ENCODE data around the gene PLEKHM2. TPM values are rescaled to one million over a fixed set of nuclear protein-coding genes. Genes with fewer than 3 reads are reported as not detected.
A peak's percentile ranks its signal among the peaks of the same experiment; 100 is the strongest.

PLEKHM2 gene
- total and polyA plus RNA-seq, 3 experiments from 2014 or later, result 8.3 to 56.3 (median 55.8) TPM

GRCh38 chr1:15723631-15724246, 39.6 kb downstream of the PLEKHM2 start:
- H3K36me3 Mint-ChIP-seq, result peaks cover 0 to 80% (median 12%) of the 10 kb centered on the region in 3 donors
- Histone ChIP-seq H3K4me1 (ENCODE audit: insufficient read depth, low read length) (no peaks in the 10 kb centered on the region), H3K27ac (ENCODE audit: low read depth, low read length) (no peak overlapping the region), H3K4me3 (ENCODE audit: low read length) (no peak overlapping the region), H3K36me3 (ENCODE audit: insufficient read depth, low read length) (peaks cover 38% of the 10 kb centered on the region), H3K9me3 (ENCODE audit: low read length) (no peaks in the 10 kb centered on the region), H3K27me3 (ENCODE audit: insufficient read depth, low read length, poor library complexity, severe bottlenecking) (no peaks in the 10 kb centered on the region)
- H3K4me1 Mint-ChIP-seq, result no peaks in the 10 kb centered on the region
- H3K4me3 Mint-ChIP-seq, result no peak overlapping the region
- no peaks in the 10 kb centered on the region for H3K27me3 Mint-ChIP-seq
- POLR2A ChIA-PET, result no interaction called here
- DNase-seq, result no peak
- CTCF ChIA-PET, result interaction anchor here (1.3 kb wide), 1 partner anchor 143 kb away, joined by 4 read pairs; no protein-coding TSS in a partner anchor
- H3K9me3 Mint-ChIP-seq, result no peaks in the 10 kb centered on the region
- H3K27ac Mint-ChIP-seq, result no peak overlapping the region

DNA sequence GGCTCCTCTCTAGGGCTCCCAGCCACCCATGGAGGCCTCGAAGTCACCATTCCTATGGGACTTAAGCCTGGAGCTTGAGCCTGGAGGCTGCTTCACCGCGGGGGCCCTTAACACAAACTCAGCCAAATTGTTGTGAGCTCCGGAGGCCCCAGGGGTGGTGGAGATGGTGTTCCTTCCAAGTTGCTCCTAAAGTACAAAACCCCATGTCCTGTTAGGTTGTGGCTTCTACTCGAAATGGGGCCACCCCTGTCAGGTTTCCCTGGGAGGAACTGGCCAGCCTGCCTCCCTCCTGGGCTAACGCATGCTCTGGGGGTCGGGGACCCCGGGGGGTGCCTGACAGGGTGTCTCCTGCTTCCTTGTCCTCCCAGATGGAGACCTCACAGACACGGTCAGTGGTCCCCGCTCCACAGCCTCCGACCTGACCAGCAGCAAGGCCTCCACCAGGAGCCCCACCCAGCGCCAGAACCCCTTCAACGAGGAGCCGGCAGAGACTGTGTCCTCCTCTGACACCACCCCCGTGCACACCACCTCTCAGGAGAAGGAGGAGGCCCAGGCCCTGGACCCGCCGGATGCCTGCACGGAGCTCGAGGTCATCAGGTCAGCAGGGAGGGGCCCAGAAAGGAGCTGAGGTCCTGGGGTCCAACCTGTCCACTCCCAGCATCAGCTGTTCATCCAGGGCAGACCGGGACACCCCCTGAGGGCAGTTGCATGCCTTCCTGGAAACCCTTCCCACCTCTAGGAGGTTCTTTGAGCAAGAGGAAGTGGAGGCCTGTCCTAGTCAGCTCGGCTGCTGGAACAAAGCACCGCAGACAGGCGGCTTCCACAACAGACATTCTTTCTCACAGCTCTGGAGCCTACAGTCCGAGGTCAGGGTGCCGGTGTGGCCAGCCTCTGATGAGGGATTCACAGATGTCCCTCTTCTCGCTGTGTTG, 41.1 kb downstream of the PLEKHM2 start:
- no peaks in the 10 kb centered on the region for H3K9me3 Mint-ChIP-seq
- H3K36me3 ChIP-seq (ENCODE audit: insufficient read depth, low read length), result peaks cover 40% of the 10 kb centered on the region
- POLR2A ChIA-PET, result no interaction called here
- DNase-seq, result no peak
- peaks cover 0 to 76% (median 9%) of the 10 kb centered on the region in 3 donors for H3K36me3 Mint-ChIP-seq
- H3K4me3 Mint-ChIP-seq, result no peak overlapping the region
- no peak overlapping the region for H3K4me3 ChIP-seq (ENCODE audit: low read length)
- no peak overlapping the region for H3K27ac ChIP-seq (ENCODE audit: low read depth, low read length)
- H3K9me3 ChIP-seq (ENCODE audit: low read length), result no peaks in the 10 kb centered on the region
- CTCF ChIA-PET, result interaction anchor here (1.1 kb wide), 1 partner anchor 16 kb away, joined by 4 read pairs; no protein-coding TSS in a partner anchor
- no peaks in the 10 kb centered on the region for H3K27me3 Mint-ChIP-seq
- H3K27ac Mint-ChIP-seq, result no peak overlapping the region
- H3K4me1 ChIP-seq (ENCODE audit: insufficient read depth, low read length), result no peaks in the 10 kb centered on the region
- H3K27me3 ChIP-seq (ENCODE audit: insufficient read depth, low read length, poor library complexity, severe bottlenecking), result no peaks in the 10 kb centered on the region
- no peaks in the 10 kb centered on the region for H3K4me1 Mint-ChIP-seq

DNA sequence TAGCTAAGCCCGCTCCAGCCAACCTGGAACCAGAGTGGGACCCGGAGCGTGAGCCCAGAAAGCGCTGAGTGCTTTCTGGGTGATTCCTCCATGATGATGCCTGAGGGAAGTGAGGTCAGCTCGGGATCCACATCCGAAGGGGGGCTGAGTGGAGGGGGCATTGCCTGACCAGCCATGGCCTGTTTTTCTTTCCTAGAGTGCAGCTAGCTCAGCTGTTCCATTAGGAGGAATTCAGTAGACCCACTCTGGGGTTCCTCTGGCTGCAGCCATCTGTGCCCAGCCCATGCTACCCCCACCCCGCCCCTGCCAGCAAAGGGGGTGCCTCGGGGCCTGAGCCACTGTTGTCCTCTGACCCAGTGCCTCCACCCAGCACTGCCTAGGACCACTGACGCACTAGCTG, 42.4 kb downstream of the PLEKHM2 start:
- DNase-seq, result no peak
- Mint-ChIP-seq H3K27me3 (no peaks in the 10 kb centered on the region), H3K9me3 (no peaks in the 10 kb centered on the region), H3K27ac (no peak overlapping the region), H3K4me3 (no peak overlapping the region), H3K36me3 (peaks cover 0 to 77% (median 6%) of the 10 kb centered on the region in 3 donors), H3K4me1 (no peaks in the 10 kb centered on the region)
- POLR2A ChIA-PET, result no interaction called here
- no peaks in the 10 kb centered on the region for H3K9me3 ChIP-seq (ENCODE audit: low read length)
- no peak overlapping the region for H3K4me3 ChIP-seq (ENCODE audit: low read length)
- H3K4me1 ChIP-seq (ENCODE audit: insufficient read depth, low read length), result no peaks in the 10 kb centered on the region
- no peaks in the 10 kb centered on the region for H3K27me3 ChIP-seq (ENCODE audit: insufficient read depth, low read length, poor library complexity, severe bottlenecking)
- peaks cover 43% of the 10 kb centered on the region for H3K36me3 ChIP-seq (ENCODE audit: insufficient read depth, low read length)
- CTCF ChIA-PET, result no interaction called here
- H3K27ac ChIP-seq (ENCODE audit: low read depth, low read length), result no peak overlapping the region

DNA sequence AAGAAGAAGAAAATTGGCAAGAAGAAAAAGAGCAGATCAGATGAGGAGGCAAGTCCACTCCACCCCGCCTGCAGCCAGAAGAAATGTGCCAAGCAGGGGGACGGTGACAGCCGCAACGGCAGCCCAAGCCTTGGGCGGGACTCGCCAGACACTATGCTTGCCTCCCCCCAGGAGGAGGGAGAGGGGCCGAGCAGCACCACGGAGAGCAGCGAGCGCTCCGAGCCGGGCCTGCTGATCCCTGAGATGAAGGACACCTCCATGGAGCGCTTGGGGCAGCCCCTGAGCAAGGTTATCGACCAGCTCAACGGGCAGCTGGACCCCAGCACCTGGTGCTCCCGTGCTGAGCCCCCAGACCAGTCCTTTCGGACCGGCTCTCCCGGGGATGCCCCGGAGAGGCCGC, 42.9 kb downstream of the PLEKHM2 start:
- no peak for DNase-seq
- Histone ChIP-seq H3K4me3 (ENCODE audit: low read length) (no peak overlapping the region), H3K27ac (ENCODE audit: low read depth, low read length) (no peak overlapping the region), H3K36me3 (ENCODE audit: insufficient read depth, low read length) (peaks cover 41% of the 10 kb centered on the region), H3K9me3 (ENCODE audit: low read length) (no peaks in the 10 kb centered on the region), H3K27me3 (ENCODE audit: insufficient read depth, low read length, poor library complexity, severe bottlenecking) (no peaks in the 10 kb centered on the region), H3K4me1 (ENCODE audit: insufficient read depth, low read length) (no peaks in the 10 kb centered on the region)
- ChIA-PET POLR2A (no interaction called here), CTCF (no interaction called here)
- Mint-ChIP-seq H3K4me3 (no peak overlapping the region), H3K9me3 (no peaks in the 10 kb centered on the region), H3K36me3 (peaks cover 0 to 78% (median 6%) of the 10 kb centered on the region in 3 donors), H3K27ac (no peak overlapping the region), H3K4me1 (no peaks in the 10 kb centered on the region), H3K27me3 (no peaks in the 10 kb centered on the region)

DNA sequence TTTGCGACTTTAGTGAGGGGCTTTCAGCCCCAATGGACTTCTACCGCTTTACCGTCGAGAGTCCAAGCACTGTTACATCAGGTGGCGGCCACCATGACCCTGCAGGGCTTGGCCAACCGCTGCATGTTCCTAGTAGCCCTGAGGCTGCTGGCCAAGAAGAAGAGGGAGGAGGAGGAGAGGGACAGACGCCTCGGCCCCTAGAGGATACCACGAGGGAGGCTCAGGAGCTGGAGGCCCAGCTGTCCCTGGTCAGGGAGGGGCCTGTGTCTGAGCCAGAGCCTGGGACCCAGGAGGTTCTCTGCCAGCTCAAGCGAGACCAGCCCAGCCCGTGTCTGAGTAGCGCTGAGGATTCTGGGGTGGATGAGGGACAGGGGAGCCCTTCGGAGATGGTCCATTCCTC, 43.3 kb downstream of the PLEKHM2 start:
- H3K4me3 ChIP-seq (ENCODE audit: low read length), result no peak overlapping the region
- Mint-ChIP-seq H3K4me3 (no peak overlapping the region), H3K9me3 (no peaks in the 10 kb centered on the region), H3K27me3 (no peaks in the 10 kb centered on the region), H3K27ac (no peak overlapping the region), H3K4me1 (no peaks in the 10 kb centered on the region), H3K36me3 (peaks cover 0 to 81% (median 6%) of the 10 kb centered on the region in 3 donors)
- H3K9me3 ChIP-seq (ENCODE audit: low read length), result no peaks in the 10 kb centered on the region
- ChIA-PET CTCF (no interaction called here), POLR2A (no interaction called here)
- H3K36me3 ChIP-seq (ENCODE audit: insufficient read depth, low read length), result peaks cover 40% of the 10 kb centered on the region
- H3K27ac ChIP-seq (ENCODE audit: low read depth, low read length), result no peak overlapping the region
- no peak for DNase-seq
- no peaks in the 10 kb centered on the region for H3K27me3 ChIP-seq (ENCODE audit: insufficient read depth, low read length, poor library complexity, severe bottlenecking)
- H3K4me1 ChIP-seq (ENCODE audit: insufficient read depth, low read length), result no peaks in the 10 kb centered on the region

GRCh38 chr1:15727866-15728534, 43.9 kb downstream of the PLEKHM2 start:
- no peak overlapping the region for H3K4me3 Mint-ChIP-seq
- no peak for DNase-seq
- Histone ChIP-seq H3K4me1 (ENCODE audit: insufficient read depth, low read length) (no peaks in the 10 kb centered on the region), H3K27me3 (ENCODE audit: insufficient read depth, low read length, poor library complexity, severe bottlenecking) (no peaks in the 10 kb centered on the region), H3K9me3 (ENCODE audit: low read length) (no peaks in the 10 kb centered on the region), H3K4me3 (ENCODE audit: low read length) (no peak overlapping the region), H3K36me3 (ENCODE audit: insufficient read depth, low read length) (peaks cover 34% of the 10 kb centered on the region), H3K27ac (ENCODE audit: low read depth, low read length) (no peak overlapping the region)
- H3K27me3 Mint-ChIP-seq, result no peaks in the 10 kb centered on the region
- no peaks in the 10 kb centered on the region for H3K9me3 Mint-ChIP-seq
- H3K4me1 Mint-ChIP-seq, result no peaks in the 10 kb centered on the region
- ChIA-PET POLR2A (no interaction called here), CTCF (no interaction called here)
- H3K36me3 Mint-ChIP-seq, result peaks cover 0 to 81% (median 6%) of the 10 kb centered on the region in 3 donors
- H3K27ac Mint-ChIP-seq, result peak overlapping the region in 1 of 8 donors; percentile 79

- Mint-ChIP-seq H3K27ac (no peak overlapping the region), H3K36me3 (peaks cover 0 to 85% (median 6%) of the 10 kb centered on the region in 3 donors), H3K27me3 (no peaks in the 10 kb centered on the region), H3K9me3 (no peaks in the 10 kb centered on the region), H3K4me1 (no peaks in the 10 kb centered on the region), H3K4me3 (no peak overlapping the region)
- no peaks in the 10 kb centered on the region for H3K9me3 ChIP-seq (ENCODE audit: low read length)
- CTCF ChIA-PET, result no interaction called here
- DNase-seq, result no peak
- H3K4me3 ChIP-seq (ENCODE audit: low read length), result no peak overlapping the region
- POLR2A ChIA-PET, result no interaction called here
- no peaks in the 10 kb centered on the region for H3K4me1 ChIP-seq (ENCODE audit: insufficient read depth, low read length)
- no peaks in the 10 kb centered on the region for H3K27me3 ChIP-seq (ENCODE audit: insufficient read depth, low read length, poor library complexity, severe bottlenecking)
- H3K36me3 ChIP-seq (ENCODE audit: insufficient read depth, low read length), result peaks cover 34% of the 10 kb centered on the region
- H3K27ac ChIP-seq (ENCODE audit: low read depth, low read length), result no peak overlapping the region
Measured at GRCh38 chr1:15728937-15729657, 45.0 kb downstream of the PLEKHM2 start.
